Thoracic aorta (tissue), 2 donors: ENCODE results near the gene NRXN3. TPM values are rescaled to one million over a fixed set of nuclear protein-coding genes. Genes with fewer than 3 reads are reported as not detected.

Experiments used
- ATAC-seq: fragments of 150-250 bp; one replicate; pipeline ENCODE4 v1.8.0; 2017; ENCODE audit warnings: low read depth; ENCODE audit not compliant: insufficient number of reproducible peaks, low FRiP score
- DNase-seq: peaks from one replicate; pipeline ENCODE4 v3.0.0-alpha.2; 2020; ENCODE audit warnings: low spot score
- H3K27ac ChIP-seq, 2 donors: fragments of 200-600 bp; sonication (generic); 1 replicate in 1 of 2; 2 replicates in 1 of 2; pipeline ENCODE4 v1.5.1; 2016; ENCODE audit warnings: mild to moderate bottlenecking in 2 of 2, moderate library complexity in 2 of 2
- H3K27me3 ChIP-seq: fragments of 200-600 bp; sonication (generic); replicated peaks from 2 replicates; pipeline ENCODE4 v1.6.0; 2016; ENCODE audit warnings: mild to moderate bottlenecking; ENCODE audit not compliant: insufficient read depth
- H3K36me3 ChIP-seq: fragments of 200-600 bp; sonication (generic); one replicate; pipeline ENCODE4 v1.5.1; 2016
- H3K4me1 ChIP-seq, 2 donors: fragments of 200-600 bp; sonication (generic); 1 replicate in 1 of 2; 2 replicates in 1 of 2; pipeline versions ENCODE4 v1.5.1 to v1.6.0; 2016; ENCODE audit warnings: low read depth in 2 of 2, mild to moderate bottlenecking in 1 of 2; ENCODE audit not compliant: control insufficient read depth in 1 of 2
- H3K4me3 ChIP-seq: fragments of 200-600 bp; sonication (generic); 2 replicates; pipeline ENCODE4 v1.5.1; 2016; ENCODE audit warnings: mild to moderate bottlenecking
- H3K9me3 ChIP-seq: fragments of 200-600 bp; sonication (generic); 2 replicates; pipeline ENCODE4 v1.5.1; 2016
- total RNA-seq, 2 donors: library from RNA; depleted of rRNA; stranded (reverse); fragments of >200 nt; gene quantifications; one replicate each; pipeline versions ENCODE4 v1.1.0 to v1.2.3, GENCODE V29; 2016
- TF ChIP-seq, protein P1 (sequence below): fragments of 200-600 bp; sonication (generic); IDR thresholded peaks from one replicate; pipeline ENCODE4 v1.5.1; 2019; ENCODE audit warnings: antibody characterized with exemption

The NRXN3 gene
- total RNA-seq, 2 donors from 2014 or later = 5.6 to 33.3 TPM

DNA sequence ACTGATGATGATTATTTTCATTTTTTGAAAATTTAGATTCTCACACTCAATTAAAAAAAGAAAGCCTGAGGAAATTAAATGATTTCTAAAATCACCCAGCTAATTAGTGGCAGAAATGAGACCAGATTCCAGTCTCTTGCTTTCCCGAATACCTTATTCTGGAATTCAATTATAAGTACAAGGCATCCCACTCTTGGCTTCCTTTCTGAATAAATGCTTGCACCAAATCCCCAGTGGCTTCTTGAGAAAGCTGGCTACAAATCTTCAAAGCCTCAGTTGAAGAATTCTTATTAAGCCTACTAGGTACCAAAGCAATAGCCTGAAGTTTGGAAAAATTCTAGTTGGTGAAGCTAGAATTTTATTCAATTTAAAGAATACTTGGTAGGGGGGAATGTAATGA lies 1564.5 kb downstream of the NRXN3 start:
- H3K4me3 ChIP-seq = no peak overlapping the region
- ATAC-seq = no peak

DNA sequence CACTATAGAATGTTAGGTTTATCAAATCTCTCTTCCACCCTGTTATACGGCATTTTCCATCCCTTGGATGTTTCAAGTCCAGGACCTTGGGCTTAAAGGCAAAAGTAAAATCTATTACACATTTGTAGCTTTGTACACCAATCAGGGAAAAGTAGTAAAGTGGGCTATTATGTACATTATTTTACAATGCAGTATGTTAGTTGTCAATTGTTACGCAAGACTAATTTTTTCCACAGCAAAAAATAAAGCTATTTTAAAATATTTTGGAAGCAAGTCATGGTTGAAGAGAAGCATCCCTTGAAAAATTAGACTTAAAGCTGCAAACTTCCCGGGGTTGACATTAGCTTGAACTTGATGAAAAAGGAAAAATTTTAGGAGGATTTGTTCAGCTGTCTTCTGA lies 1564.9 kb downstream of the NRXN3 start:
- DNase-seq = no peak
- no peaks in the 10 kb centered on the region for H3K4me1 ChIP-seq
- no peak overlapping the region for H3K27ac ChIP-seq
- ATAC-seq = no peak
- TF ChIP-seq, protein P1, sequence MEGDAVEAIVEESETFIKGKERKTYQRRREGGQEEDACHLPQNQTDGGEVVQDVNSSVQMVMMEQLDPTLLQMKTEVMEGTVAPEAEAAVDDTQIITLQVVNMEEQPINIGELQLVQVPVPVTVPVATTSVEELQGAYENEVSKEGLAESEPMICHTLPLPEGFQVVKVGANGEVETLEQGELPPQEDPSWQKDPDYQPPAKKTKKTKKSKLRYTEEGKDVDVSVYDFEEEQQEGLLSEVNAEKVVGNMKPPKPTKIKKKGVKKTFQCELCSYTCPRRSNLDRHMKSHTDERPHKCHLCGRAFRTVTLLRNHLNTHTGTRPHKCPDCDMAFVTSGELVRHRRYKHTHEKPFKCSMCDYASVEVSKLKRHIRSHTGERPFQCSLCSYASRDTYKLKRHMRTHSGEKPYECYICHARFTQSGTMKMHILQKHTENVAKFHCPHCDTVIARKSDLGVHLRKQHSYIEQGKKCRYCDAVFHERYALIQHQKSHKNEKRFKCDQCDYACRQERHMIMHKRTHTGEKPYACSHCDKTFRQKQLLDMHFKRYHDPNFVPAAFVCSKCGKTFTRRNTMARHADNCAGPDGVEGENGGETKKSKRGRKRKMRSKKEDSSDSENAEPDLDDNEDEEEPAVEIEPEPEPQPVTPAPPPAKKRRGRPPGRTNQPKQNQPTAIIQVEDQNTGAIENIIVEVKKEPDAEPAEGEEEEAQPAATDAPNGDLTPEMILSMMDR = no peak
- no peaks in the 10 kb centered on the region for H3K27me3 ChIP-seq
- peaks cover 7% of the 10 kb centered on the region for H3K9me3 ChIP-seq
- no peak overlapping the region for H3K4me3 ChIP-seq
- H3K36me3 ChIP-seq = no peaks in the 10 kb centered on the region

More for the DNA sequence above, 1564.5 kb downstream of the NRXN3 start:
- Histone ChIP-seq H3K27me3 (no peaks in the 10 kb centered on the region), H3K27ac (no peak overlapping the region), H3K9me3 (peaks cover 7% of the 10 kb centered on the region), H3K36me3 (no peaks in the 10 kb centered on the region), H3K4me1 (no peaks in the 10 kb centered on the region)
- TF ChIP-seq, protein P1 = no peak
- DNase-seq = no peak

DNA sequence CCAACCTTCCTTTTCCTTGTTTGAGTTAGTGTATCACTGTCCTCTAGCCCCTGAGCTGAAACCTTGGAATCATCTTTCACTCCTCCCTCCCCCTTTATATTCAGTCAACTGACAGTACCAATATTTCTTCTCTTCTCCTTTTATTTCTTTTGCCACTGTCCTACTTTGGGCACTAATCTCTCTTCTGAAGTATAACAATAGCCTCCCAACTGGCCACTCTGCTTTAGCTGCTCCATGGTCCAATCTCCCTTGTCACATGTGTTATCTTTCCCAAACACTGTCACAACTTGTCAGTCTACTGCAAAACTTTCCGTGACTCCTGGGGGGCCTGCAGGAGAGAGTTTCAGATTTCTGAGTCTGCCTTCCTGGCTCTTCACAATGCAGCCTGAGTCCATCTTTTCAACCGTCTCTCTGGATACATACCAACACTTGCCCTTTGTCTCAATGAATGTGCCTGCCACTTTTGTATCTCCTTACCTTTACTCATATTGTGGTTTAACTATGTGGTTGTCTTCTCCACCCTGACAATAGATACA lies 1570.0 kb downstream of the NRXN3 start:
- DNase-seq (no peak), ATAC-seq (no peak)
- Histone ChIP-seq H3K9me3 (peaks cover 7% of the 10 kb centered on the region), H3K4me3 (no peak overlapping the region), H3K27ac (no peak overlapping the region), H3K27me3 (no peaks in the 10 kb centered on the region), H3K36me3 (no peaks in the 10 kb centered on the region), H3K4me1 (no peaks in the 10 kb centered on the region)
- TF ChIP-seq, protein P1 = no peak

DNA sequence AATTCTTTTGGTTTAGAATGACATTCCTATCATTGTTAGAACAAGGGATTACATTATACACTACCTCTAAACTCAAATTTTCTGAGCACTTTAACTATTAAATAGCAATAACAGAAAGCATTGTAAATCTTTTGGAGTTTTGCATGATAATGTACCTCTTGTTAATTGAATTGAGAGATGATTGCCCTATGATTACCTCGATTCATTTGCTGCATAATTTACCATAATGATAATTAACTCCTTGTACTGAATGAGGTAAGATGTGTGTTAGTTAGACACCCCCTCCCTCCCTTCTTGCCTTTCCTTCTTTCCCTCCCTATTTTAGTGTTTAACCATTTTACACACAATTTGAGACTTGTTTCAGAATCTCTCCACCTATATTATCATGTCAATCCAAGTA lies 1572.0 kb downstream of the NRXN3 start:
- TF ChIP-seq, protein P1 = no peak

GRCh38 chr14:79745046-79745445 lies 1574.9 kb downstream of the NRXN3 start:
- TF ChIP-seq, protein P1 = no peak
- Histone ChIP-seq H3K9me3 (no peaks in the 10 kb centered on the region), H3K4me3 (no peak overlapping the region), H3K27ac (no peak overlapping the region), H3K36me3 (no peaks in the 10 kb centered on the region), H3K4me1 (no peaks in the 10 kb centered on the region), H3K27me3 (no peaks in the 10 kb centered on the region)
- DNase-seq (no peak), ATAC-seq (no peak)

More for the DNA sequence above, 1572.0 kb downstream of the NRXN3 start:
- no peak for DNase-seq
- no peak for ATAC-seq
- no peaks in the 10 kb centered on the region for H3K27me3 ChIP-seq
- no peak overlapping the region for H3K27ac ChIP-seq
- no peak overlapping the region for H3K4me3 ChIP-seq
- H3K9me3 ChIP-seq = no peaks in the 10 kb centered on the region
- H3K4me1 ChIP-seq = no peaks in the 10 kb centered on the region
- no peaks in the 10 kb centered on the region for H3K36me3 ChIP-seq
